ENCODE measurements around the gene DPYSL5.

DPYSL5 gene

GRCh38 chr2:26892133-26892532 lies 44.2 kb downstream of the DPYSL5 start:
- H3K27me3 Mint-ChIP-seq: no peaks in the 10 kb centered on the region
- intact Hi-C loops (cut with micrococcal nuclease): no loop called here
- no peak overlapping the region for H3K4me3 Mint-ChIP-seq
- no peak overlapping the region for H3K27ac Mint-ChIP-seq
- no peaks in the 10 kb centered on the region for H3K36me3 Mint-ChIP-seq (ENCODE audit: low read depth)
- H3K9me3 Mint-ChIP-seq: peaks cover 9% of the 10 kb centered on the region
- peaks cover 11% of the 10 kb centered on the region for H3K4me1 Mint-ChIP-seq (ENCODE audit: low read depth)

- no peak overlapping the region for H3K4me3 Mint-ChIP-seq
- H3K36me3 Mint-ChIP-seq (ENCODE audit: low read depth): no peaks in the 10 kb centered on the region
- peaks cover 4% of the 10 kb centered on the region for H3K4me1 Mint-ChIP-seq (ENCODE audit: low read depth)
- no peaks in the 10 kb centered on the region for H3K27me3 Mint-ChIP-seq
- H3K27ac Mint-ChIP-seq: no peak overlapping the region
- intact Hi-C loops (cut with micrococcal nuclease): no loop called here
- peaks cover 9% of the 10 kb centered on the region for H3K9me3 Mint-ChIP-seq
Observed at GRCh38 chr2:26892922-26893524, 45.1 kb downstream of the DPYSL5 start.

- Mint-ChIP-seq H3K4me1 (ENCODE audit: low read depth) (no peaks in the 10 kb centered on the region), H3K36me3 (ENCODE audit: low read depth) (no peaks in the 10 kb centered on the region), H3K27ac (no peak overlapping the region), H3K4me3 (no peak overlapping the region), H3K27me3 (no peaks in the 10 kb centered on the region), H3K9me3 (peaks cover 9% of the 10 kb centered on the region)
- intact Hi-C loops (cut with micrococcal nuclease): no loop called here
Observed at GRCh38 chr2:26894136-26894535, 46.2 kb downstream of the DPYSL5 start.

GRCh38 chr2:26897807-26898479 lies 50.0 kb downstream of the DPYSL5 start:
- intact Hi-C loops (cut with micrococcal nuclease): no loop called here
- Mint-ChIP-seq H3K9me3 (peaks cover 9% of the 10 kb centered on the region), H3K4me1 (ENCODE audit: low read depth) (no peaks in the 10 kb centered on the region), H3K36me3 (ENCODE audit: low read depth) (no peaks in the 10 kb centered on the region), H3K27me3 (no peaks in the 10 kb centered on the region), H3K27ac (no peak overlapping the region), H3K4me3 (no peak overlapping the region)

GRCh38 chr2:26898480-26899078 lies 50.6 kb downstream of the DPYSL5 start:
- Mint-ChIP-seq H3K27me3 (no peaks in the 10 kb centered on the region), H3K27ac (no peak overlapping the region), H3K4me1 (ENCODE audit: low read depth) (no peaks in the 10 kb centered on the region), H3K4me3 (no peak overlapping the region), H3K9me3 (peaks cover 9% of the 10 kb centered on the region), H3K36me3 (ENCODE audit: low read depth) (no peaks in the 10 kb centered on the region)
- intact Hi-C loops (cut with micrococcal nuclease): no loop called here

GRCh38 chr2:26899500-26900164 lies 51.7 kb downstream of the DPYSL5 start:
- no peaks in the 10 kb centered on the region for H3K4me1 Mint-ChIP-seq (ENCODE audit: low read depth)

GRCh38 chr2:26900831-26901321 lies 52.9 kb downstream of the DPYSL5 start:
- H3K4me3 Mint-ChIP-seq: no peak overlapping the region
- intact Hi-C loops (cut with micrococcal nuclease): no loop called here
- no peaks in the 10 kb centered on the region for H3K36me3 Mint-ChIP-seq (ENCODE audit: low read depth)
- no peaks in the 10 kb centered on the region for H3K9me3 Mint-ChIP-seq
- H3K4me1 Mint-ChIP-seq (ENCODE audit: low read depth): no peaks in the 10 kb centered on the region
- H3K27ac Mint-ChIP-seq: no peak overlapping the region
- no peaks in the 10 kb centered on the region for H3K27me3 Mint-ChIP-seq

More at GRCh38 chr2:26899500-26900164, 51.7 kb downstream of the DPYSL5 start:
- intact Hi-C loops (cut with micrococcal nuclease): no loop called here
- H3K27ac Mint-ChIP-seq: no peak overlapping the region
- no peaks in the 10 kb centered on the region for H3K27me3 Mint-ChIP-seq
- no peak overlapping the region for H3K4me3 Mint-ChIP-seq
- no peaks in the 10 kb centered on the region for H3K36me3 Mint-ChIP-seq (ENCODE audit: low read depth)
- peaks cover 7% of the 10 kb centered on the region for H3K9me3 Mint-ChIP-seq

GRCh38 chr2:26901326-26902183 lies 53.6 kb downstream of the DPYSL5 start:
- intact Hi-C loops (cut with micrococcal nuclease): no loop called here
- H3K27ac Mint-ChIP-seq: no peak overlapping the region
- H3K9me3 Mint-ChIP-seq: no peaks in the 10 kb centered on the region
- no peak overlapping the region for H3K4me3 Mint-ChIP-seq
- H3K4me1 Mint-ChIP-seq (ENCODE audit: low read depth): no peaks in the 10 kb centered on the region
- no peaks in the 10 kb centered on the region for H3K36me3 Mint-ChIP-seq (ENCODE audit: low read depth)
- H3K27me3 Mint-ChIP-seq: no peaks in the 10 kb centered on the region

- Mint-ChIP-seq H3K27ac (no peak overlapping the region), H3K4me3 (no peak overlapping the region), H3K27me3 (peaks cover 2% of the 10 kb centered on the region), H3K36me3 (ENCODE audit: low read depth) (no peaks in the 10 kb centered on the region), H3K9me3 (no peaks in the 10 kb centered on the region), H3K4me1 (ENCODE audit: low read depth) (no peaks in the 10 kb centered on the region)
- intact Hi-C loops (cut with micrococcal nuclease): no loop called here
Observed at GRCh38 chr2:26903676-26904075, 55.7 kb downstream of the DPYSL5 start.

GRCh38 chr2:26904839-26905238 lies 56.9 kb downstream of the DPYSL5 start:
- H3K4me3 Mint-ChIP-seq: no peak overlapping the region
- H3K4me1 Mint-ChIP-seq (ENCODE audit: low read depth): no peaks in the 10 kb centered on the region
- H3K9me3 Mint-ChIP-seq: no peaks in the 10 kb centered on the region
- H3K27ac Mint-ChIP-seq: no peak overlapping the region
- intact Hi-C loops (cut with micrococcal nuclease): no loop called here
- no peaks in the 10 kb centered on the region for H3K36me3 Mint-ChIP-seq (ENCODE audit: low read depth)
- peaks cover 4% of the 10 kb centered on the region for H3K27me3 Mint-ChIP-seq

- no peaks in the 10 kb centered on the region for H3K9me3 Mint-ChIP-seq
Observed at GRCh38 chr2:26905341-26906198, 57.6 kb downstream of the DPYSL5 start.

GRCh38 chr2:26907416-26907815 lies 59.5 kb downstream of the DPYSL5 start:
- intact Hi-C loops (cut with micrococcal nuclease): no loop called here
- Mint-ChIP-seq H3K9me3 (no peaks in the 10 kb centered on the region), H3K4me1 (ENCODE audit: low read depth) (no peaks in the 10 kb centered on the region), H3K27ac (no peak overlapping the region), H3K4me3 (no peak overlapping the region), H3K36me3 (ENCODE audit: low read depth) (no peaks in the 10 kb centered on the region), H3K27me3 (peaks cover 4% of the 10 kb centered on the region)

More at GRCh38 chr2:26905341-26906198, 57.6 kb downstream of the DPYSL5 start:
- Mint-ChIP-seq H3K4me1 (ENCODE audit: low read depth) (no peaks in the 10 kb centered on the region), H3K27ac (no peak overlapping the region), H3K36me3 (ENCODE audit: low read depth) (no peaks in the 10 kb centered on the region), H3K4me3 (no peak overlapping the region), H3K27me3 (peaks cover 4% of the 10 kb centered on the region)
- intact Hi-C loops (cut with micrococcal nuclease): no loop called here

- no peaks in the 10 kb centered on the region for H3K36me3 Mint-ChIP-seq (ENCODE audit: low read depth)
- no peak overlapping the region for H3K4me3 Mint-ChIP-seq
- H3K4me1 Mint-ChIP-seq (ENCODE audit: low read depth): no peaks in the 10 kb centered on the region
- peaks cover 4% of the 10 kb centered on the region for H3K27me3 Mint-ChIP-seq
- H3K9me3 Mint-ChIP-seq: no peaks in the 10 kb centered on the region
- intact Hi-C loops (cut with micrococcal nuclease): no loop called here
- H3K27ac Mint-ChIP-seq: no peak overlapping the region
Observed at GRCh38 chr2:26910176-26910575, 62.2 kb downstream of the DPYSL5 start.
